ENCODE results near the gene MLEC. TPM values are rescaled to one million over a fixed set of nuclear protein-coding genes. Genes with fewer than 3 reads are reported as not detected.

Gene MLEC
- total and polyA plus RNA-seq, 9 of the 15 experiments (the other 6 are each of a cell fraction or from before 2014, with no cell fraction given) = 18.5 to 108 (median 57.8) TPM

- TF ChIP-seq JUN (IDR thresholded peaks at IDR 0.05; ENCODE audit: borderline replicate concordance, low read depth, low read length) = no peak
- no peak for TF ChIP-seq JUN (CRISPR knock-in tag; IDR thresholded peaks at IDR 0.05; ENCODE audit: borderline replicate concordance)
- no peak for TF ChIP-seq EWSR1 (IDR thresholded peaks at IDR 0.05; ENCODE audit: borderline replicate concordance, low read depth, partially characterized antibody)
- TF ChIP-seq ZNF12 (CRISPR knock-in tag; IDR thresholded peaks at IDR 0.05) = no peak
- TF ChIP-seq TGIF2 (CRISPR knock-in tag; IDR thresholded peaks at IDR 0.05) = no peak
- no peak for TF ChIP-seq ZNF584 (CRISPR knock-in tag; IDR thresholded peaks at IDR 0.05; ENCODE audit: low read depth)
- TF ChIP-seq HSF4 (CRISPR knock-in tag; IDR thresholded peaks at IDR 0.05; ENCODE audit: borderline replicate concordance) = no peak
- TF ChIP-seq TRIM25 (IDR thresholded peaks at IDR 0.05; ENCODE audit: borderline replicate concordance) = no peak
- no peak for TF ChIP-seq MYC (IDR thresholded peaks at IDR 0.05; ENCODE audit: low read depth, low read length)
- TF ChIP-seq MYC (CRISPR knock-in tag; IDR thresholded peaks at IDR 0.05; ENCODE audit: borderline replicate concordance, low read depth) = no peak
- no peak for TF ChIP-seq E2F3 (CRISPR knock-in tag; IDR thresholded peaks at IDR 0.05)
- no peak for TF ChIP-seq PRPF4 (IDR thresholded peaks at IDR 0.05; ENCODE audit: insufficient read depth, low read depth, low read length, poor library complexity, severe bottlenecking)
- no peak for TF ChIP-seq POLR2A (conservative IDR thresholded peaks at IDR 0.05)
- TF ChIP-seq MAFK (IDR thresholded peaks at IDR 0.05; ENCODE audit: low read length) = no peak
- TF ChIP-seq ILK (tag; IDR thresholded peaks at IDR 0.05; ENCODE audit: borderline replicate concordance, low read depth) = no peak
- peak; percentile 97 for TF ChIP-seq EHMT2 (IDR thresholded peaks at IDR 0.05)
- TF ChIP-seq PBX2 (CRISPR knock-in tag; IDR thresholded peaks at IDR 0.05; ENCODE audit: low read depth) = no peak
- TF ChIP-seq PBX2 (tag; conservative IDR thresholded peaks at IDR 0.05; ENCODE audit: low read depth) = no peak
- TF ChIP-seq ARNT (IDR thresholded peaks at IDR 0.05) = no peak
- TF ChIP-seq TEAD1 (CRISPR knock-in tag; IDR thresholded peaks at IDR 0.05) = peak in 1 of 2 experiments; percentile 58; a peak in 1 of 4 replicates
- no peak for TF ChIP-seq CEBPB (tag; IDR thresholded peaks at IDR 0.05)
- no peak for TF ChIP-seq NCOA4 (IDR thresholded peaks at IDR 0.05; ENCODE audit: partially characterized antibody)
- TF ChIP-seq HNRNPH1 (optimal IDR thresholded peaks at IDR 0.05; ENCODE audit: low read depth, low read length) = no peak
- peak; percentile 30; the same call in 1 of the 2 replicates for TF ChIP-seq NFIC (IDR thresholded peaks at IDR 0.05)
Observed at GRCh38 chr12:120640861-120641833, 45.8 kb upstream of the MLEC start (continued).
